ENCODE results near the gene DOCK9. TPM values are rescaled to one million over a fixed set of nuclear protein-coding genes. Genes with fewer than 3 reads are reported as not detected.

Gene DOCK9
- total and polyA plus RNA-seq, 4 donors: 48.8 to 193 (median 133) TPM

- no peaks in the 10 kb centered on the region for H3K9me3 ChIP-seq (ENCODE audit: control insufficient read depth in 4 of 4, insufficient read depth in 3 of 4, low read length in 3 of 4)
- no peak for TF ChIP-seq CTCF (IDR thresholded peaks at IDR 0.05; ENCODE audit: control extremely low read depth, extremely low read depth)
- no peak for ATAC-seq (ENCODE audit: insufficient read depth, low FRiP score)
- H3K27me3 ChIP-seq (ENCODE audit: control insufficient read depth in 3 of 3, insufficient read depth in 3 of 3, low read length in 2 of 3): no peaks in the 10 kb centered on the region
- 89 to 95% methylated on average over 1 of the region's 1 CpG for WGBS, 2 donors
- peaks cover 0 to 15% (median 11%) of the 10 kb centered on the region in 5 donors for H3K4me1 ChIP-seq (ENCODE audit: control insufficient read depth in 5 of 5, insufficient read depth in 5 of 5, low read length in 5 of 5)
- no peak for DNase-seq
- H3K9ac ChIP-seq (ENCODE audit: insufficient read depth in 1 of 2, low read length in 2 of 2): no peak overlapping the region
- no peak overlapping the region for H3K4me3 ChIP-seq
- H3K27ac ChIP-seq (ENCODE audit: low read depth in 1 of 2, low read length in 1 of 2): no peak overlapping the region
- H3K36me3 ChIP-seq (ENCODE audit: control insufficient read depth in 4 of 4, insufficient read depth in 4 of 4, low read length in 4 of 4): peaks cover 0 to 12% (median 3%) of the 10 kb centered on the region in 4 donors
Observed at GRCh38 chr13:98915563-98915962, 62.3 kb downstream of the DOCK9 start.

GRCh38 chr13:98913741-98914140 is 64.1 kb downstream of the DOCK9 start:
- Histone ChIP-seq H3K36me3 (ENCODE audit: control insufficient read depth in 4 of 4, insufficient read depth in 4 of 4, low read length in 4 of 4) (peaks cover 0 to 7% (median 3%) of the 10 kb centered on the region in 4 donors), H3K4me3 (no peak overlapping the region), H3K27ac (ENCODE audit: low read depth in 1 of 2, low read length in 1 of 2) (no peak overlapping the region), H3K27me3 (ENCODE audit: control insufficient read depth in 3 of 3, insufficient read depth in 3 of 3, low read length in 2 of 3) (no peaks in the 10 kb centered on the region), H3K9me3 (ENCODE audit: control insufficient read depth in 4 of 4, insufficient read depth in 3 of 4, low read length in 3 of 4) (no peaks in the 10 kb centered on the region), H3K9ac (ENCODE audit: insufficient read depth in 1 of 2, low read length in 2 of 2) (no peak overlapping the region), H3K4me1 (ENCODE audit: control insufficient read depth in 5 of 5, insufficient read depth in 5 of 5, low read length in 5 of 5) (peaks cover 0 to 18% (median 11%) of the 10 kb centered on the region in 5 donors)
- no peak for DNase-seq
- 29 to 58% methylated on average over 5 of the region's 5 CpGs for WGBS, 2 donors
- ATAC-seq (ENCODE audit: insufficient read depth, low FRiP score): no peak
- no peak for TF ChIP-seq CTCF (IDR thresholded peaks at IDR 0.05; ENCODE audit: control extremely low read depth, extremely low read depth)

GRCh38 chr13:98912846-98913245 is 65.0 kb downstream of the DOCK9 start:
- no peak overlapping the region for H3K27ac ChIP-seq (ENCODE audit: low read depth in 1 of 2, low read length in 1 of 2)
- peaks cover 0 to 6% (median 3%) of the 10 kb centered on the region in 4 donors for H3K36me3 ChIP-seq (ENCODE audit: control insufficient read depth in 4 of 4, insufficient read depth in 4 of 4, low read length in 4 of 4)
- DNase-seq (no peak), ATAC-seq (ENCODE audit: insufficient read depth, low FRiP score) (no peak)
- H3K27me3 ChIP-seq (ENCODE audit: control insufficient read depth in 3 of 3, insufficient read depth in 3 of 3, low read length in 2 of 3): no peaks in the 10 kb centered on the region
- no peak for TF ChIP-seq CTCF (IDR thresholded peaks at IDR 0.05; ENCODE audit: control extremely low read depth, extremely low read depth)
- H3K9ac ChIP-seq (ENCODE audit: insufficient read depth in 1 of 2, low read length in 2 of 2): no peak overlapping the region
- H3K4me3 ChIP-seq: no peak overlapping the region
- peaks cover 0 to 15% (median 8%) of the 10 kb centered on the region in 5 donors for H3K4me1 ChIP-seq (ENCODE audit: control insufficient read depth in 5 of 5, insufficient read depth in 5 of 5, low read length in 5 of 5)
- no peaks in the 10 kb centered on the region for H3K9me3 ChIP-seq (ENCODE audit: control insufficient read depth in 4 of 4, insufficient read depth in 3 of 4, low read length in 3 of 4)

GRCh38 chr13:98910501-98910951 is 67.3 kb downstream of the DOCK9 start:
- no peak for TF ChIP-seq CTCF (IDR thresholded peaks at IDR 0.05; ENCODE audit: control extremely low read depth, extremely low read depth)
- Histone ChIP-seq H3K4me3 (no peak overlapping the region), H3K9me3 (ENCODE audit: control insufficient read depth in 4 of 4, insufficient read depth in 3 of 4, low read length in 3 of 4) (no peaks in the 10 kb centered on the region), H3K9ac (ENCODE audit: insufficient read depth in 1 of 2, low read length in 2 of 2) (no peak overlapping the region), H3K36me3 (ENCODE audit: control insufficient read depth in 4 of 4, insufficient read depth in 4 of 4, low read length in 4 of 4) (peaks cover 0 to 11% (median 2%) of the 10 kb centered on the region in 4 donors), H3K27ac (ENCODE audit: low read depth in 1 of 2, low read length in 1 of 2) (peak overlapping the region; percentile 72 to 79), H3K4me1 (ENCODE audit: control insufficient read depth in 5 of 5, insufficient read depth in 5 of 5, low read length in 5 of 5) (peaks cover 0 to 12% (median 0%) of the 10 kb centered on the region in 5 donors), H3K27me3 (ENCODE audit: control insufficient read depth in 3 of 3, insufficient read depth in 3 of 3, low read length in 2 of 3) (no peaks in the 10 kb centered on the region)
- DNase-seq (peak in 2 of 3 donors; percentile 39 to 67), ATAC-seq (ENCODE audit: insufficient read depth, low FRiP score) (peak; percentile 36)
- WGBS, 2 donors: 12 to 31% methylated on average over 2 of the region's 2 CpGs

All from lung (tissue), 12 donors.